ENCODE data around the gene KCNJ3.

Gene KCNJ3

GRCh38 chr2:154698296-154698720 is at the start of gene KCNJ3:
Gene KCNJ3, plus strand, starts transcription at chr2:154698695. Its CDS starts 81 bp downstream, at chr2:154698776.
- Histone ChIP-seq H3K4me1 (ENCODE audit: insufficient read depth, poor library complexity, severe bottlenecking) (no peaks in the 10 kb centered on the region), H3K4me3 (ENCODE audit: severe bottlenecking) (no peak within 1 kb of the TSS)
- TF ChIP-seq CTCF (IDR thresholded peaks at IDR 0.05; ENCODE audit: poor library complexity, severe bottlenecking), result no peak

GRCh38 chr2:154655499-154655898 is 43.0 kb upstream of the KCNJ3 start:
- peaks cover 29% of the 10 kb centered on the region for H3K27me3 ChIP-seq (ENCODE audit: insufficient read depth, poor library complexity, severe bottlenecking)
- H3K4me3 ChIP-seq (ENCODE audit: severe bottlenecking), result no peak overlapping the region
- no peak overlapping the region for H3K27ac ChIP-seq (ENCODE audit: poor library complexity, severe bottlenecking)
- ATAC-seq (ENCODE audit: low read depth), result no peak
- no peak for TF ChIP-seq CTCF (IDR thresholded peaks at IDR 0.05; ENCODE audit: poor library complexity, severe bottlenecking)
- no peaks in the 10 kb centered on the region for H3K36me3 ChIP-seq (ENCODE audit: low read depth)
- H3K4me1 ChIP-seq (ENCODE audit: insufficient read depth, poor library complexity, severe bottlenecking), result no peaks in the 10 kb centered on the region
- no peak for DNase-seq (ENCODE audit: low spot score)
- H3K9me3 ChIP-seq (ENCODE audit: severe bottlenecking), result no peaks in the 10 kb centered on the region

More at GRCh38 chr2:154698296-154698720, at the start of gene KCNJ3:
- no peak within 1 kb of the TSS for H3K27ac ChIP-seq (ENCODE audit: poor library complexity, severe bottlenecking)
- H3K9me3 ChIP-seq (ENCODE audit: severe bottlenecking), result no peaks in the 10 kb centered on the region
- DNase-seq (ENCODE audit: low spot score), result no peak
- ATAC-seq (ENCODE audit: low read depth), result no peak
- H3K36me3 ChIP-seq (ENCODE audit: low read depth), result no peaks in the 10 kb centered on the region
- H3K27me3 ChIP-seq (ENCODE audit: insufficient read depth, poor library complexity, severe bottlenecking), result peaks cover 61% of the 10 kb centered on the region

- no peak for TF ChIP-seq CTCF (IDR thresholded peaks at IDR 0.05; ENCODE audit: poor library complexity, severe bottlenecking)
- Histone ChIP-seq H3K4me3 (ENCODE audit: severe bottlenecking) (no peak overlapping the region), H3K27me3 (ENCODE audit: insufficient read depth, poor library complexity, severe bottlenecking) (peaks cover 19% of the 10 kb centered on the region), H3K9me3 (ENCODE audit: severe bottlenecking) (no peaks in the 10 kb centered on the region), H3K27ac (ENCODE audit: poor library complexity, severe bottlenecking) (no peak overlapping the region), H3K36me3 (ENCODE audit: low read depth) (no peaks in the 10 kb centered on the region), H3K4me1 (ENCODE audit: insufficient read depth, poor library complexity, severe bottlenecking) (no peaks in the 10 kb centered on the region)
- ATAC-seq (ENCODE audit: low read depth), result no peak
- DNase-seq (ENCODE audit: low spot score), result no peak
Observed at GRCh38 chr2:154658854-154659253, 39.6 kb upstream of the KCNJ3 start.

- ATAC-seq (ENCODE audit: low read depth), result no peak
- peaks cover 10% of the 10 kb centered on the region for H3K27me3 ChIP-seq (ENCODE audit: insufficient read depth, poor library complexity, severe bottlenecking)
- no peaks in the 10 kb centered on the region for H3K36me3 ChIP-seq (ENCODE audit: low read depth)
- no peaks in the 10 kb centered on the region for H3K9me3 ChIP-seq (ENCODE audit: severe bottlenecking)
- H3K4me3 ChIP-seq (ENCODE audit: severe bottlenecking), result no peak overlapping the region
- no peak overlapping the region for H3K27ac ChIP-seq (ENCODE audit: poor library complexity, severe bottlenecking)
- TF ChIP-seq CTCF (IDR thresholded peaks at IDR 0.05; ENCODE audit: poor library complexity, severe bottlenecking), result no peak
- H3K4me1 ChIP-seq (ENCODE audit: insufficient read depth, poor library complexity, severe bottlenecking), result no peaks in the 10 kb centered on the region
- DNase-seq (ENCODE audit: low spot score), result no peak
Observed at GRCh38 chr2:154664248-154664647, 34.2 kb upstream of the KCNJ3 start.

- ATAC-seq (ENCODE audit: low read depth) (no peak), DNase-seq (ENCODE audit: low spot score) (no peak)
- H3K27ac ChIP-seq (ENCODE audit: poor library complexity, severe bottlenecking), result no peak overlapping the region
- TF ChIP-seq CTCF (IDR thresholded peaks at IDR 0.05; ENCODE audit: poor library complexity, severe bottlenecking), result no peak
- no peaks in the 10 kb centered on the region for H3K36me3 ChIP-seq (ENCODE audit: low read depth)
- H3K9me3 ChIP-seq (ENCODE audit: severe bottlenecking), result no peaks in the 10 kb centered on the region
- no peak overlapping the region for H3K4me3 ChIP-seq (ENCODE audit: severe bottlenecking)
- peaks cover 4% of the 10 kb centered on the region for H3K27me3 ChIP-seq (ENCODE audit: insufficient read depth, poor library complexity, severe bottlenecking)
- H3K4me1 ChIP-seq (ENCODE audit: insufficient read depth, poor library complexity, severe bottlenecking), result no peaks in the 10 kb centered on the region
Observed at GRCh38 chr2:154670083-154670482, 28.4 kb upstream of the KCNJ3 start.

All from RWPE2 (cell line).